GM21515 (cell line): ENCODE data around the gene ARNT2.
"Not testable (repeated sequence)": the region's sequence is repeated elsewhere in the genome, so short reads cannot be mapped to it uniquely, and the experiment has no call there.

Experiments
- ATAC-seq: cut with Tn5 transposase; IDR thresholded peaks from one replicate; pipeline ENCODE4 v1.9.1; 2021; ENCODE audit not compliant: unreplicated experiment

The ARNT2 gene

GRCh38 chr15:80509800-80510199 lies 105.6 kb downstream of the ARNT2 start:
- ATAC-seq: no peak

GRCh38 chr15:80510985-80511384 lies 106.8 kb downstream of the ARNT2 start:
- not testable (repeated sequence) for ATAC-seq

DNA sequence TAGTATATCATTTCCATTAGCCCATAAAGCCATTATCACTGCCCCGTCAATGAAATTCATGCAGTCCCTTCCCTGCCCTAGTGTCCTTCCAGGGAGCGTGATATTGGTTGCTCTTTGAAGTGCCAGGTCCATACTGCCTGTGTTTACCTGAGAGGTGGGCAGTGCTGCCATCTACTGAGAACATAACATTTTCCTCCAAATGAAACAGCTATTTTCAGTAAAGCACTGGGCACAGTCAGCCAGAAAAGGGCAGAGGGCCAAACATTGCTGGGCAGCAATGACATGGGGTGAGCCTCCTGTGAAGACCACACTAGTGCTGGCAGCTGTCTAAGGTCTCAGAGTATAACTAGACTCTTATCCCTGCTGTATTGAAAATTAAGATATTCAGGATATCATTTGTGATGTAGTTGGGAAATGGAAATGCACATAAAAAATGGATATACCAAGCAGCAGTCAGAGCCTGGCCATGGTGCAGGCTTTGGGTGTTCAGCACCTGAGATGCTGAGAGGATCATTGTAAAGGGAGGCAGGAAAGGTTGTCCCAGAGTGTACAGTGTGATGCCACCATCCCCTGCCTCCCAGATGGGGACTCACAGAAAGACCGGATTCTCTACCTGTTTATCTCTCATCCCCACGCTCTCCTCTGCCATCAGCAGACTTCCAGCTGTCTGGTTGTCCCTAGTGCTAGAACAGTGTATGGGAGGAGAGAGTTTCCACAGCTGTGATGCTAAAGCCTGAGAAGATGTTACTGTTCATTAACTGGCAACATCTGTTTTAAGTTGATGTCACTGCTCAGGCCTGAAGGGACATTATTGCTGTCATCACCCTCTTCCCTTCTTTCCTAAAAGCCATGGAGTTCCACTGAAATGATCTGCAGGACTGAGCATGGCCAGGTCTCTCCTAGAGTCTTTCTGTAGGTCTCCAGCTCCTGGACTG lies 108.8 kb downstream of the ARNT2 start:
- ATAC-seq: no peak

DNA sequence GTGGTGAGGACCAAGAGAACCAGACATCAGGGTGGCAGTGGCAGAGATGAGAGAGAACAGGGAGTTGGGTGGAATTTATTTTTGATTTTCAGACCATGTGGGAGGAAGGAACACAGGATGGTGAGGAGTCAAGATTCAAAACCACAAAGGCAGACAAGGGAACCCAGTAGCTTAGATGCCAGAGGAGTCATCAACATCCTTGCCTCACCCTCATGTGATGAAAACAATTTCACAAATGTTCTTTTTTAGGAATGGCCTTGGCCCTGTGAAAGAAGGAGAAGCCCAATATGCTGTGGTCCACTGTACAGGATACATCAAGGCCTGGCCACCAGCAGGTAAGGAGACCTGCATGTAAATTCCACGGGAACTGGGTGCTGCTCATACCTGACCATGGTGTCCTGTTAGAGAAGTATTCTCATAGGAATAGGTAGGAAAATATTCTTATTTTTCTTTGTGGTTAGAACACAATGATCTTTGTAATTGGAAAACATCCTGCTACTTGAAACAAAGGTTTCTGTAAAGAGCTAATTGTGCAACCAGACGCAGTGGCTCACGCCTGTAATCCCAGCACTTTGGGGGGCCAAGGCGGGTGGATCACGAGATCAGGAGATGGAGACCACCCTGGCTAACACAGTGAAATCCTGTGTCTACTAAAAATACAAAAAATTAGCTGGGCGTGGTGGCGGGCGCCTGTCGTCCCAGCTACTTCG lies 110.0 kb downstream of the ARNT2 start:
- ATAC-seq: no peak

DNA sequence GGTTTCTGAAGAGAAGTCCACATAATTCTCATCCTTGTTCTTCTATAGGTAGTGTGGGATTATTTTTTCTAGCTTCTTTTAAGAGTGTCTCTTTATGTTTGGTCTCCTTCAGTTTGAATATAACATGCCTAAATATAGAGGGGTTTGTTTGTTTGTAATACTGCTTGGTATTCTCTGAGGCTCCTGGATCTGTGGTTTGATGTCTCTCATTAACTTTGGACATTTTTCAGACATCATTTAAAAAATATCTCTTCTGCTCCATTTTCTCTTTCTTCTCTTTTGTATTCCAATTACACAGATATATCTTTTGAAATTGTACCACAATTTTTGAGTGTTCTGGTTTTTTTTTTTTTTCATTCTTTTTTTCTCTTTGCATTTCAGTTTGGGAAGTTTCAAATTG lies 113.1 kb downstream of the ARNT2 start:
- ATAC-seq: no peak

DNA sequence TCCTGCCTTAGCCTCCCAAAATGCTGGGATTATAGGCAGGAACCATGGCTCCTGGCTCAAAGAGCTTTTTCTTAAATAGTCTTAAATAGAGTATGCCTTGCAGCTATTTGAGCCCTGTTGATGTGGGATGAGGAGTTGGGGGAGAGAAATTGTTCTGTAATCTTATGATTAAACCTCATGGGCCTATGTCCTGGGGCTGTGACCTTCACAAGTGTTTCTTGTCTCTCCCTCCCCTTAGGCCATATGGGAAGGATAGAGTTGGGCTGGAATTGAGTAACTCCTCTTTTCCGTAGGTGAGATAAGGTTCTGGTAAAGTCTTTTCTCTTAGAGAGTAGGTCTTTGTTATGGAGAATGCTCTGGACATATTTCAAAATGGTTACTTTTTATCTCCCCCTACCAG lies 114.3 kb downstream of the ARNT2 start:
- no peak for ATAC-seq

DNA sequence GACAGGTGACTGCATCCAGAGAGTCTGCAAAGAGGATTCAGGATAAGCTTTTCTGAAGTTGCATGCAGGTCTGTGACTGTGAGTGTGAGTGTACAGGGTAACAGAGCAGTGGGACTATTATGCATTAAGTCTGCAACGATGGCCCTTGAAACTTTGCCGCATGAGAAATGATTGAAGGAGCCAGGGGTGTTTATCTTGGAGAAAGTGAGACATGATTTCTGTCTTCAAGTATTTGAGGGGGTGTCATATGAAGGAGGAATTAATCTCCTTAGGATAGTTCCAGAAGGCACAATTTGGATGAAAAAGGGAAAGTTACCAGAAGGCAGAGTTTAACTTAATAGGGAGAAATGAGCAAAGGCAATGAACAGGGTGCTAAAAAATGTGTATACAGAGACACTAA lies 119.6 kb downstream of the ARNT2 start:
- no peak for ATAC-seq

- ATAC-seq: no peak
Observed at GRCh38 chr15:80525853-80526252, 121.7 kb downstream of the ARNT2 start.

GRCh38 chr15:80526556-80527340 lies 122.6 kb downstream of the ARNT2 start:
- ATAC-seq: no peak

DNA sequence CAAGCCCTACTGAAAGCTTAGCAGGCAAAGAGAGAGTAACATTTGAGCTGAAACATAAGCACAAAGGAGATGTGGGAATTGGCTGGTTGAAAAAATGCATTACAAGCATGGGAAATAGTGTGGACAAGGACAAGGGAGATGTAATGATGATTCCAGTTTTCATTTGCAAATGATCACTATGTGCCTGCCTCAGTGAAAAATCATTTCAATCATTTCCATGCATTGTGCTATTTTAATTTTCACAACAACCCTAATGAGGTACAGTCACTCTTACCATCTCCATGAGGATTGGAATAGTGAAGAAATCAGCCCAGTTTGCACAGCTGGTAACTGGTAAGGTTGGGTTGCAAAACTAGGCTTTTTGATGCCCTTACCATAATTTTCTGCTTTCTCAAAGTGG lies 123.2 kb downstream of the ARNT2 start:
- ATAC-seq: no peak

GRCh38 chr15:80527961-80528360 lies 123.8 kb downstream of the ARNT2 start:
- no peak for ATAC-seq

DNA sequence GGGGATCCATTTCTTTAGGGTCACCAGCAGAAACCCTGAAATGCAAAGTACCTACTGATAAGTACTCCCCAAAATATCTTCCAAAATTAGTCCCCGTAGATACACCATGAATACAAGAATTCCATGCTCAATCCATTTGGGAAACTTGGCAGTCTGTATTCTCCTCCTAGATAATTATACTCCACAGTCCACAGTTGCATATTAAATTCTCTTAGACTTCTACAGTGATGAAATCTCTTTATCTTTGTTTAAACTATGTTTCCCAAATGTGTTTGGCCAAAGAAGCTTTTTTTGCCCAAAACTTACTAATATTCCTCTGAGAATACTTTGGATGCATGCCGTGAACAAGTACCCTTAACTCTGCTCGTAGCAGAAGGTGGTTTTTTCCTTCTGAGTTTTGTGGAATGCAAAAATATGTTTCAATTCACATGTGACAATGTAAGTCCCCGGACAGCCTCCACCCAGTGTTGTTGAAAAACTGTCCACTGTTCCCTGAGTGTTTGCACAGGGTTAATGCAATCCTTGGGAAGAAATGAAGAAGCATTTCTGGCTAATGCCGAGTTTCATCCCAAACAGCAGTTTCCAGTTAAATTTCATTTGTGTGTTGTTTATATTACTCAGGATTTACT lies 126.7 kb downstream of the ARNT2 start:
- no peak for ATAC-seq

DNA sequence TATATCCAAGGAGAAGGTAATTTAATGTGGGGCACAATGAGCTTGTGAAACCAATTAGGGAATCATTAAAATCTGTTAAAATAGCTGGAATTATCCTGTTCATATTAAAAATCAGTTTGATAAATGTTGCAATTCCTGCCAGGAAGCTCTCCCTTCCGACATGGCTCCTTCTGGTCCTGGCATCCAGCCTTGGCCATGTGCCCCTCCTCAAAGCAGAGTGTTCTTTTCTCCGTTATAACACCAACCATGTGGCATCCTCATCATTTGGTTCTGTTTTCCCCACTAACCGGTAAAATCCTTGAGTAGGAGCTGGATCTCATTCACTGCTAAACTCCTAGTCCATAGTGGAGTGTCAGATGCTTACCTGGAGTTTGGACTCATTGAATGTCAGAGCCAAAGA lies 127.2 kb downstream of the ARNT2 start:
- no peak for ATAC-seq

GRCh38 chr15:80531796-80532195 lies 127.6 kb downstream of the ARNT2 start:
- ATAC-seq: no peak

DNA sequence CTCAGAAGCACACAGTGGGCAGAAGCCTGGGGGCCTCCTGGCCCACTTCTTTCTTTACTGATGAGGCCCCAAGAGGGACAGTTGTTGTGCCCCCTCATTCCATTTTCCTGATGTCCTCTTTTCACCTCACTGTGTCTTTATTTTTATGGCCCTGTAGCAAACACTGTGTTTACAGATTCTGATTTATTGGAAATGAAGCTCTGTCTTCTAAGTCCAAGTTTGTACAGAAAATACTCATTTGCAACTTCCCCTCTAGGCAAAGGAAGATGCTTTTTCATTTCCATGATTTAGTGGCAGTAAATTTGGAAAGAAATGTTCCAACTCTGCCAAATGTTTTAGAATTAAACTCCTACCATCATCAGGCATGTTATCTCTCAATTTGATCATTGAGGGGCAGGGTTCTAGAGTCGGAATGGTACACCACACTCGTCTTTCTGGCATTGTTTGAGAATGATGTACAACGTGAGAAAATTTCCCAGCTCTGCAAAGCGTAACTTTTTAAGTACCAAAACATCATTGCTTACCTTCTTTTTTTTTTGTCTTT lies 129.7 kb downstream of the ARNT2 start:
- ATAC-seq: no peak

DNA sequence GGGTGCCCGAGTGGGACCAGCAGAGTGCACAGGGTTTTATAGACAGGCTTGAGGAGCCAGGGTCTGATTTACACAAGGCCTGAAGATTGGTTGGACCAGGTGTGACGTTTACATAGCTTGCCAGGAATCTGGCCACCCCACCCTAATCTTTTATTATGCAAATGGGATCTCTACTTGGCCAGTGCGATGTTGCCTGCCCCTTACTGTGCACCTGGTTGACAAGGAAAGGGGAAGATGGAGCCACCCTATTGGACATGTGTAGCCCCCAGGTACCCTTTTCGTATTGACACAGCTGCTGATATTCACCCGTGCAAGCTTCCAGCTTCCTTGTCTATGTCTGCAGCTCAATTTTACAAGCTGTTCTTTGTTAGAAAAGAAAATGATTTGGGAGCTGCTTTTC lies 132.0 kb downstream of the ARNT2 start:
- ATAC-seq: no peak

GRCh38 chr15:80536716-80537115 lies 132.5 kb downstream of the ARNT2 start:
- no peak for ATAC-seq

DNA sequence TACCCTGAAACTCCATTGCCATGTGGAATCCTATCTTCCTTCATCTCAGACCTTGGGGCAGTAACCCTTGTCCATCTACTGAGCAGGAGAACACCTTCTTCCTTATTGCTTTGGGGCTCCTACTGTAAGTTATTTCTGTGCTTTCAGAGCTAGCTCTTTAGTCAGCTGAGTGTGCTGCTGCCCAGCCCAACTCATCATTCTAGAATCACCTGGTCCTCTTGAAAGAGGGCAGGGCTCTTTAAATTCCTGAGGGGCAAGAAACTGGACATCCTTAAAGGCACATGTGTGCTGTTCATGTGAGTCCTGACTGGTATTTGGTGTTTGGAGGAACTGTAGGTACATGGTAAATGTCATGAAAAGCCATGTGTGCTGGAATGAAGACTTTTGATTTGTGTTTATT lies 140.9 kb downstream of the ARNT2 start:
- no peak for ATAC-seq

DNA sequence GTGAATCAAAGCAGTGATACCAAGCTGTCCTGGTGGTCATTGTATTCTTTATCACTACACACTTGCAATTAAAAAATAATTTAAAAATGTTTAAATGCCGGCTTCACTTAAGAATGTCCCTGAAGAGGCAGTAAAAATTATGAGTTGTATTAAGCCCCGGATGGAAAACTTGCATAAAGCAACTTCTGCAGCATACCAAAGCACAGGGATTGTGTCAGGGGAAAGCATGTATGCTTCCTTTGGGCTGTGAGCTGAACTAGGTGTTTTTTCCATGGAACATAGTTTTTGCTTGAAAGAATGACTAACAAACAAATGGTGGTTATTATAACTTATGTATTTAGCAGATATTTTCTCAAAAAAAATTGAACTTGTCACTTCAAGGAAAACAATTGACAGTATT lies 143.1 kb downstream of the ARNT2 start:
- ATAC-seq: no peak

GRCh38 chr15:80549191-80549590 lies 145.0 kb downstream of the ARNT2 start:
- ATAC-seq: no peak

DNA sequence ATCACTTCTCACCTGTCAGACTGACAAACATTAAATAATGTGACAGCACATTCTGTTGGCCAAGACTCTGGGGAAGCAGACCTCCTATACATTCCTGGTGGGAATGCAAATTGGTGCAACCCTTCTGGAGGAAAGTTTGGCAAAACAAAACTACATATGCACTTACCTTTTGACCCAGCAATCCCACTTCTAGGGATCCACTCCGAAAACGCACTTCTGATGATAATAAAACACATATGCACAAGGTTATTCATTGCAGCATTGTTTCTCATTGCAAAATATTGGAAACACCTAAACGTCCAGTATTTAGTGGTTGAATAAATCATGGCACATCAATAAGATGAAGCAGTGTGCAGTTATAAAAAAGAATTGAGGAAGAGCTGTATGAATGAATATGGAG lies 145.5 kb downstream of the ARNT2 start:
- ATAC-seq: no peak
